ENCODE results near the gene GTF3C2.

Gene GTF3C2

GRCh38 chr2:27281442-27281841 is 75.1 kb downstream of the GTF3C2 start:
- DNase-seq (ENCODE audit: low read depth), result no peak
- H3K4me3 ChIP-seq (replicated peaks; ENCODE audit: low read depth, low read length), result no peak overlapping the region
- TF ChIP-seq CTCF (IDR thresholded peaks at IDR 0.05; ENCODE audit: low read length, missing control alignments), result no peak

- TF ChIP-seq CTCF (IDR thresholded peaks at IDR 0.05; ENCODE audit: low read length, missing control alignments), result no peak
- DNase-seq (ENCODE audit: low read depth), result no peak
- no peak overlapping the region for H3K4me3 ChIP-seq (replicated peaks; ENCODE audit: low read depth, low read length)
These were observed 75.7 kb downstream of the GTF3C2 start for GRCh38 chr2:27280826-27281225.

GRCh38 chr2:27278010-27278409 is 78.6 kb downstream of the GTF3C2 start:
- no peak for DNase-seq (ENCODE audit: low read depth)
- no peak for TF ChIP-seq CTCF (IDR thresholded peaks at IDR 0.05; ENCODE audit: low read length, missing control alignments)
- H3K4me3 ChIP-seq (replicated peaks; ENCODE audit: low read depth, low read length), result no peak overlapping the region

Measured in fibroblast of pulmonary artery (primary cell).